Measurements from ENCODE around the gene DUS4L.

DUS4L gene

GRCh38 chr7:107588529-107589130, 24.9 kb downstream of the DUS4L start:
- TF ChIP-seq EZH2phosphoT487 (IDR thresholded peaks at IDR 0.05; ENCODE audit: low read depth) (no peak), CTCF (IDR thresholded peaks at IDR 0.05; ENCODE audit: low read depth, low read length) (no peak)
- H3K9ac ChIP-seq (ENCODE audit: low read length), result no peak overlapping the region
- H3K4me1 ChIP-seq (ENCODE audit: low read length), result no peaks in the 10 kb centered on the region
- H3K79me2 ChIP-seq (ENCODE audit: low read length), result no peaks in the 10 kb centered on the region
- no peak overlapping the region for H3K4me2 ChIP-seq (ENCODE audit: low read length)
- H3K27ac ChIP-seq (ENCODE audit: low read length), result no peak overlapping the region
- no peak overlapping the region for H3K4me3 ChIP-seq (ENCODE audit: low read length)
- H2AFZ ChIP-seq (ENCODE audit: low read depth, low read length), result no peak overlapping the region
- H3K36me3 ChIP-seq (replicated peaks; ENCODE audit: low read depth, low read length), result no peaks in the 10 kb centered on the region
- H4K20me1 ChIP-seq (ENCODE audit: insufficient read depth, low read length), result no peaks in the 10 kb centered on the region
- H3K27me3 ChIP-seq (ENCODE audit: low read depth, low read length), result no peaks in the 10 kb centered on the region
- H3K9me3 ChIP-seq (ENCODE audit: insufficient read depth, low read length), result no peaks in the 10 kb centered on the region

GRCh38 chr7:107591421-107591820, 27.6 kb downstream of the DUS4L start:
- H3K79me2 ChIP-seq (ENCODE audit: low read length), result no peaks in the 10 kb centered on the region
- TF ChIP-seq CTCF (IDR thresholded peaks at IDR 0.05; ENCODE audit: low read depth, low read length) (no peak), EZH2phosphoT487 (IDR thresholded peaks at IDR 0.05; ENCODE audit: low read depth) (no peak)
- H3K9me3 ChIP-seq (ENCODE audit: insufficient read depth, low read length), result no peaks in the 10 kb centered on the region
- H2AFZ ChIP-seq (ENCODE audit: low read depth, low read length), result no peak overlapping the region
- no peaks in the 10 kb centered on the region for H3K27me3 ChIP-seq (ENCODE audit: low read depth, low read length)
- no peaks in the 10 kb centered on the region for H3K36me3 ChIP-seq (replicated peaks; ENCODE audit: low read depth, low read length)
- no peaks in the 10 kb centered on the region for H4K20me1 ChIP-seq (ENCODE audit: insufficient read depth, low read length)
- no peak overlapping the region for H3K4me3 ChIP-seq (ENCODE audit: low read length)
- no peak overlapping the region for H3K9ac ChIP-seq (ENCODE audit: low read length)
- no peak overlapping the region for H3K4me2 ChIP-seq (ENCODE audit: low read length)
- no peaks in the 10 kb centered on the region for H3K4me1 ChIP-seq (ENCODE audit: low read length)
- H3K27ac ChIP-seq (ENCODE audit: low read length), result no peak overlapping the region

GRCh38 chr7:107592361-107593024, 28.7 kb downstream of the DUS4L start:
- TF ChIP-seq CTCF (IDR thresholded peaks at IDR 0.05; ENCODE audit: low read depth, low read length), result no peak
- no peak for TF ChIP-seq EZH2phosphoT487 (IDR thresholded peaks at IDR 0.05; ENCODE audit: low read depth)
- Histone ChIP-seq H2AFZ (ENCODE audit: low read depth, low read length) (no peak overlapping the region), H3K9ac (ENCODE audit: low read length) (no peak overlapping the region), H3K9me3 (ENCODE audit: insufficient read depth, low read length) (no peaks in the 10 kb centered on the region), H3K36me3 (replicated peaks; ENCODE audit: low read depth, low read length) (no peaks in the 10 kb centered on the region), H3K4me1 (ENCODE audit: low read length) (no peaks in the 10 kb centered on the region), H3K4me3 (ENCODE audit: low read length) (no peak overlapping the region), H3K27me3 (ENCODE audit: low read depth, low read length) (no peaks in the 10 kb centered on the region), H3K27ac (ENCODE audit: low read length) (no peak overlapping the region), H4K20me1 (ENCODE audit: insufficient read depth, low read length) (no peaks in the 10 kb centered on the region), H3K4me2 (ENCODE audit: low read length) (no peak overlapping the region), H3K79me2 (ENCODE audit: low read length) (no peaks in the 10 kb centered on the region)

- H3K4me3 ChIP-seq (ENCODE audit: low read length), result no peak overlapping the region
- TF ChIP-seq EZH2phosphoT487 (IDR thresholded peaks at IDR 0.05; ENCODE audit: low read depth) (no peak), CTCF (IDR thresholded peaks at IDR 0.05; ENCODE audit: low read depth, low read length) (no peak)
- no peaks in the 10 kb centered on the region for H4K20me1 ChIP-seq (ENCODE audit: insufficient read depth, low read length)
- H3K4me2 ChIP-seq (ENCODE audit: low read length), result no peak overlapping the region
- no peak overlapping the region for H3K9ac ChIP-seq (ENCODE audit: low read length)
- H2AFZ ChIP-seq (ENCODE audit: low read depth, low read length), result no peak overlapping the region
- no peaks in the 10 kb centered on the region for H3K27me3 ChIP-seq (ENCODE audit: low read depth, low read length)
- H3K9me3 ChIP-seq (ENCODE audit: insufficient read depth, low read length), result no peaks in the 10 kb centered on the region
- H3K36me3 ChIP-seq (replicated peaks; ENCODE audit: low read depth, low read length), result no peaks in the 10 kb centered on the region
- H3K27ac ChIP-seq (ENCODE audit: low read length), result no peak overlapping the region
- no peaks in the 10 kb centered on the region for H3K79me2 ChIP-seq (ENCODE audit: low read length)
- no peaks in the 10 kb centered on the region for H3K4me1 ChIP-seq (ENCODE audit: low read length)
Observed at GRCh38 chr7:107593025-107593410, 29.2 kb downstream of the DUS4L start.
